Endothelial cell of umbilical vein (primary cell): Measurements from ENCODE around the gene YBX3. TPM values are rescaled to one million over a fixed set of nuclear protein-coding genes. Genes with fewer than 3 reads are reported as not detected.

ENCODE experiments used
- BruUV-seq: library from RNA; stranded (reverse); fragments of 400-500 nt; replicated peaks from 2 replicates; lab custom pipeline; 2021; lab: Mats Ljungman, UMichigan
- CTCF ChIA-PET: fragments of 300-600, 350-600 bp; sonication (Branson Sonifier 250); formaldehyde crosslinking; loops from one replicate; lab custom pipeline; 2021; ENCODE audit warnings: antibody characterized with exemption, inconsistent platforms; lab: Charles Lee
- POLR2A ChIA-PET: fragments of 300-600, 350-600 bp; sonication (Branson Sonifier 250); formaldehyde crosslinking; loops from one replicate; lab custom pipeline; 2021; ENCODE audit warnings: antibody characterized with exemption, inconsistent platforms; lab: Charles Lee
- DNase-seq: peaks from one replicate; pipeline ENCODE4 v3.0.0-alpha.2; 2011; ENCODE audit warnings: low read depth, low spot score
- FAIRE-seq: peaks from 2 replicates; lab custom pipeline; 2011; peaks lifted over from hg19 to GRCh38; lab: Jason Lieb, UNC
- H2AFZ ChIP-seq: 2 replicates; pipeline ENCODE4 v1.6.0; 2012; ENCODE audit warnings: low read depth, low read length, control low read depth, inconsistent platforms
- H3K27ac ChIP-seq: 2 replicates; pipeline ENCODE4 v1.5.1; 2011; ENCODE audit warnings: low read depth, mild to moderate bottlenecking, control low read depth, low read length, moderate library complexity; ENCODE audit not compliant: insufficient read depth
- H3K27me3 ChIP-seq, 2 experiments: 2 replicates each; pipeline versions ENCODE4 v1.6.0 to v1.6.1; 2011; ENCODE audit warnings: low read length in 2 of 2, mixed read lengths in 1 of 2; ENCODE audit not compliant: control insufficient read depth in 2 of 2, insufficient read depth in 2 of 2
- H3K36me3 ChIP-seq, 2 experiments: 2 replicates in 1 of 2; 3 replicates in 1 of 2; pipeline ENCODE4 v1.5.1; 2011; ENCODE audit warnings: low read length in 2 of 2, mild to moderate bottlenecking in 1 of 2, moderate library complexity in 1 of 2; ENCODE audit not compliant: control insufficient read depth in 2 of 2, insufficient read depth in 2 of 2; ENCODE audit errors: extremely low read depth in 1 of 2
- H3K4me1 ChIP-seq: 3 replicates; pipeline ENCODE4 v1.5.1; 2011; ENCODE audit warnings: mild to moderate bottlenecking, low read length; ENCODE audit not compliant: control insufficient read depth, insufficient read depth; ENCODE audit errors: extremely low read depth
- H3K4me2 ChIP-seq: 2 replicates; pipeline ENCODE4 v1.6.1; 2011; ENCODE audit warnings: low read length, control low read depth, mixed read lengths; ENCODE audit not compliant: insufficient read depth
- H3K4me3 ChIP-seq, 3 experiments: fragments of 200-600 bp in 1 of 3; sonication (generic), shearing (Covaris generic) in 1 of 3; replicated peaks in 1 of 3; 2 replicates each; pipeline ENCODE4 v1.5.1; 2011 to 2016; ENCODE audit warnings: control low read depth in 3 of 3, low read length in 3 of 3, mild to moderate bottlenecking in 2 of 3, inconsistent platforms in 1 of 3, low read depth in 1 of 3, moderate library complexity in 1 of 3; ENCODE audit not compliant: insufficient read depth in 1 of 3
- H3K79me2 ChIP-seq: 2 replicates; pipeline ENCODE4 v1.6.0; 2012; ENCODE audit warnings: low read length, inconsistent platforms; ENCODE audit not compliant: control insufficient read depth, insufficient read depth
- H3K9ac ChIP-seq: replicated peaks from 2 replicates; pipeline ENCODE3; 2011; ENCODE audit warnings: low read length, control low read depth; ENCODE audit not compliant: insufficient read depth; ENCODE audit errors: extremely low read depth
- H3K9me1 ChIP-seq: replicated peaks from 3 replicates; pipeline ENCODE4 v1.6.0; 2011; ENCODE audit warnings: mild to moderate bottlenecking, low read length; ENCODE audit not compliant: control insufficient read depth, insufficient read depth; ENCODE audit errors: extremely low read depth
- H3K9me3 ChIP-seq: replicated peaks from 2 replicates; pipeline ENCODE4 v1.5.1; 2012; ENCODE audit warnings: low read length, inconsistent platforms; ENCODE audit not compliant: control insufficient read depth, insufficient read depth
- H4K20me1 ChIP-seq: replicated peaks from 2 replicates; pipeline ENCODE3; 2011; ENCODE audit warnings: mild to moderate bottlenecking, low read length; ENCODE audit not compliant: control insufficient read depth, insufficient read depth; ENCODE audit errors: extremely low read depth
- CTCF ChIP-seq, 2 donors: IDR thresholded peaks; 1 replicate in 1 of 2; 2 replicates in 1 of 2; pipeline ENCODE4 v1.5.1; 2011; ENCODE audit warnings: low read length in 2 of 2, mild to moderate bottlenecking in 2 of 2, moderate library complexity in 2 of 2, control low read depth in 1 of 2, inconsistent platforms in 1 of 2, low read depth in 1 of 2; ENCODE audit not compliant: insufficient read depth in 1 of 2; ENCODE audit errors: extremely low read depth in 1 of 2
- EZH2 ChIP-seq: IDR thresholded peaks from 2 replicates; pipeline ENCODE4 v1.6.1; 2012; ENCODE audit warnings: borderline replicate concordance, low read depth, mild to moderate bottlenecking, moderate library complexity, low read length, inconsistent platforms; ENCODE audit not compliant: severe bottlenecking
- FOS ChIP-seq: IDR thresholded peaks from 2 replicates; pipeline ENCODE4 v1.6.1; 2011; ENCODE audit warnings: mild to moderate bottlenecking, low read length, moderate library complexity, borderline replicate concordance; ENCODE audit not compliant: insufficient read depth
- GATA2 ChIP-seq: IDR thresholded peaks from 2 replicates; pipeline ENCODE4 v1.7.0; 2011; ENCODE audit warnings: low read depth, mild to moderate bottlenecking, moderate library complexity, mixed read lengths, low read length; ENCODE audit not compliant: insufficient read length, insufficient read depth
- JUN ChIP-seq: IDR thresholded peaks from 2 replicates; pipeline ENCODE4 v1.6.1; 2011; ENCODE audit warnings: borderline replicate concordance, low read depth; ENCODE audit not compliant: insufficient read length, insufficient read depth
- MYC ChIP-seq: IDR thresholded peaks from one replicate; pipeline ENCODE4 v1.6.1; 2011; ENCODE audit warnings: mild to moderate bottlenecking, low read depth, low read length
- POLR2A ChIP-seq: IDR thresholded peaks from 2 replicates; pipeline ENCODE4 v1.6.1; 2012; ENCODE audit warnings: low read depth, mild to moderate bottlenecking, control low read depth, low read length
- POLR2AphosphoS5 ChIP-seq: IDR thresholded peaks from 2 replicates; pipeline ENCODE4 v1.6.1; 2012; ENCODE audit warnings: low read depth, mild to moderate bottlenecking, control low read depth, low read length, moderate library complexity; ENCODE audit not compliant: insufficient read depth
- dilution Hi-C: fragments of 300-500 bp; cut with MboI; formaldehyde crosslinking; loops from one replicate; pipeline ENCODE4 v1.15.0; 2019; ENCODE audit warnings: low sequenced_read_pairs; ENCODE audit not compliant: extremely low pct_ligation_motif_present
- intact Hi-C: fragments of 100-400 bp; cut with micrococcal nuclease; formaldehyde crosslinking; loops from one replicate; pipeline ENCODE4 v1.10.0; 2022
- polyA plus RNA-seq, 4 experiments: library from polyadenylated mRNA; depleted of rRNA in 3 of 4; stranded (reverse) in 3 of 4; unstranded in 1 of 4; fragments of >200 nt; gene quantifications; 2 replicates each; pipeline versions ENCODE4 v1.2.1 to v1.2.3, GENCODE V29; 2011 to 2012; ENCODE audit warnings: missing spikeins in 1 of 4
- total RNA-seq: library from RNA; stranded (reverse); gene quantifications from 2 replicates; pipeline ENCODE4 v1.2.3, GENCODE V29; 2021
- TF ChIP-seq, protein P1 (sequence below): IDR thresholded peaks from 2 replicates; pipeline ENCODE4 v1.6.1; 2011; ENCODE audit not compliant: insufficient read depth, insufficient read length

Gene YBX3
- total and polyA plus RNA-seq, 2 donors (not counting 3 experiments of a cell fraction or from before 2014, with no cell fraction given) = 137 to 441 TPM

- dilution Hi-C loops = no loop called here
- H3K9me1 ChIP-seq = no peaks in the 10 kb centered on the region
- peaks cover 0 to 2% of the 10 kb centered on the region in 2 experiments for H3K27me3 ChIP-seq
- H3K79me2 ChIP-seq = no peaks in the 10 kb centered on the region
- POLR2A ChIA-PET = no interaction called here
- TF ChIP-seq MYC (no peak), CTCF (IDR thresholded peaks at IDR 0.05; ENCODE audit: extremely low read depth in 1 of 2, insufficient read depth in 1 of 2, low read depth in 1 of 2, low read length in 2 of 2) (no peak), POLR2A (no peak), POLR2AphosphoS5 (no peak), JUN (no peak), EZH2 (no peak), GATA2 (no peak), FOS (no peak)
- TF ChIP-seq, protein P1, sequence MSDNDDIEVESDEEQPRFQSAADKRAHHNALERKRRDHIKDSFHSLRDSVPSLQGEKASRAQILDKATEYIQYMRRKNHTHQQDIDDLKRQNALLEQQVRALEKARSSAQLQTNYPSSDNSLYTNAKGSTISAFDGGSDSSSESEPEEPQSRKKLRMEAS = no peak
- no peak overlapping the region for H2AFZ ChIP-seq
- no peaks in the 10 kb centered on the region for H3K36me3 ChIP-seq
- no peak for FAIRE-seq
- H3K27ac ChIP-seq = no peak overlapping the region
- CTCF ChIA-PET = interaction anchor here (0.9 kb wide), 1 partner anchor 20 kb away, joined by 3 read pairs; no protein-coding TSS in a partner anchor
- H4K20me1 ChIP-seq = no peaks in the 10 kb centered on the region
- BruUV-seq = no TSS peak
- DNase-seq = no peak
- no peaks in the 10 kb centered on the region for H3K4me1 ChIP-seq
- no peak overlapping the region for H3K4me2 ChIP-seq
- H3K9me3 ChIP-seq = no peaks in the 10 kb centered on the region
- H3K9ac ChIP-seq = no peak overlapping the region
- H3K4me3 ChIP-seq = no peak overlapping the region
- intact Hi-C loops = no loop called here
Observed at GRCh38 chr12:10730559-10730958, 7.4 kb upstream of the YBX3 start.
